GM18868 (cell line): Measurements from ENCODE around the gene EIPR1.
"Not testable (repeated sequence)": the region's sequence is repeated elsewhere in the genome, so short reads cannot be mapped to it uniquely, and the experiment has no call there.

Source experiments
- ATAC-seq: cut with Tn5 transposase; IDR thresholded peaks from one replicate; pipeline ENCODE4 v1.9.1; 2021; ENCODE audit warnings: mild to moderate bottlenecking, moderate library complexity; ENCODE audit not compliant: unreplicated experiment

The EIPR1 gene

DNA sequence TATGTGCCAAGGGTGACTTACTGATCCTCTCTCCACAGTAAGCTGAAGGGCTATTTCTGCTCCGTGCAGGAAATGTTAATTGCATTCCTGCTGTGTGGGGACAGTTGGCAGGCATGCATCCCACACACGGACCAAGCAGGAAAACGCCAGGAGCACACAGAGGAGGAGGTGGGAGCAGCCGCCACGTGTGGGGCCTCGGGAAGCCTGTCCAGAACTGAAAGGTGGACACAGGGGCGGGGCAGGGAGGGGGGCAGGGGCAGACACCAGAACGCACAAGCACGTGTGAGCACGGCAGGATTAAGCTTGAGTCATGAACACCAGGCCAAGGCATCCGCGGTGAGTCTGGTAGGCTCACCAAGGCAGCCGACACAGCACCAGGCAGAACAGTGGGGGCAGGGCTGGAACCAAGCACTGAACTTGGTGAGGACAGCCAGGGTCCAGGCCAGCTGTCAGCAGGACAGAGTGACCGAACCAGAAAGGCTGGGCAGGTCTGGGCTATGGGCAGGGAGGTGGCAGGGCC, 177.1 kb downstream of the EIPR1 start:
- no peak for ATAC-seq

DNA sequence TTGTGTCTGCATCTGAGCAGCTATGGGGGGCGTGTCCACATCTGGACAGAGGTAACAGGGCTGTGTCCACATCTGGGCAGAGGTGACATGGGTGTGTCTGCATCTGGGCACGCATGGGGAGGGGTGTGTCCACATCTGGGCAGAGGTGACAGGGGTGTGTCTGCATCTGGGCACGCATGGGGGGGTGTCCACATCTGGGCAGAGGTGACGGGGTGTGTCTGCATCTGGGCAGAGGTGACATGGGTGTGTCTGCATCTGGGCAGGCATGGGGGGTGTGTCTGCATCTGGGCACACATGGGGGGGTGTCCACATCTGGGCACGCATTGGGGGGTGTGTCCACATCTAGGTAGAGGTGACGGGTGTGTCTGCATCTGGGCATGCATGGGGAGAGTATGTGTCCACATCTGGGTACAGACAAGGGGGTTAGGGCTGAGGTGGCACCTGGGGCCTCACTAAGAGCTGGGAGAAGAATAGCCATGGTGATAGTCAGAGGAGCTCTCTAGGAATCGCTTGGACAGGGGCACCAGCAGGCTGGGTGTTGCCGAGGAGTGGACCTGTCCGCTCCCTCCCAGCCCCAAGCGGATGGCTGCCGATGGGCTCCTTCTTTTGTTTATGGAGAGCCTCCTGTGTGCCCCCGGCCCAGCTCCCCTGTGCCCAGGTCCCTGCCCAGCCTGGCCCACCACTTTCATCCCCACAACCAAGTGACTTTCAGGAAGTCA, 177.8 kb downstream of the EIPR1 start:
- ATAC-seq = no peak

GRCh38 chr2:3198671-3199192, 178.9 kb downstream of the EIPR1 start:
- ATAC-seq = not testable (repeated sequence)

DNA sequence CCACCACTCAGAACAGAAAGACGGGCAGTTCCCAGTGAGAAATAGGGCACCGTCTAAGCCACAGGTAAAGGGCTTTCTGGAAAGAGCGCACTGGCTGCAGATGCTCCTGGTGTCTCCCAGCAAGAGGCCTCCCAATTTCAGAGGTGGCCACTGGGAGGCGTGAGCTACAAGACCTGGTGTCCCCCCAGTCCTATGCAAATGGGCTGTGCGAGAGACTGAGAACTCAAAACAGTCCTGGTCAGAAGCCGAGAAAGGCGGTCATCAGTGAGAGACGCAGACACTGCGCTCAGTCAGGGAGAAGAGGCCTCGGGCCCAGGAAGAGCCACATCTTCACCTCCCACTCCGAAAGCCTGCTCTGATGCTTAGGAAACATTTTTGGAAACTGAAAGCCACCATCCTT, 179.5 kb downstream of the EIPR1 start:
- peak; percentile 74 for ATAC-seq

- ATAC-seq = no peak
Measured at GRCh38 chr2:3197308-3197707, 180.3 kb downstream of the EIPR1 start.

- no peak for ATAC-seq
Measured at GRCh38 chr2:3196716-3197115, 180.9 kb downstream of the EIPR1 start.

DNA sequence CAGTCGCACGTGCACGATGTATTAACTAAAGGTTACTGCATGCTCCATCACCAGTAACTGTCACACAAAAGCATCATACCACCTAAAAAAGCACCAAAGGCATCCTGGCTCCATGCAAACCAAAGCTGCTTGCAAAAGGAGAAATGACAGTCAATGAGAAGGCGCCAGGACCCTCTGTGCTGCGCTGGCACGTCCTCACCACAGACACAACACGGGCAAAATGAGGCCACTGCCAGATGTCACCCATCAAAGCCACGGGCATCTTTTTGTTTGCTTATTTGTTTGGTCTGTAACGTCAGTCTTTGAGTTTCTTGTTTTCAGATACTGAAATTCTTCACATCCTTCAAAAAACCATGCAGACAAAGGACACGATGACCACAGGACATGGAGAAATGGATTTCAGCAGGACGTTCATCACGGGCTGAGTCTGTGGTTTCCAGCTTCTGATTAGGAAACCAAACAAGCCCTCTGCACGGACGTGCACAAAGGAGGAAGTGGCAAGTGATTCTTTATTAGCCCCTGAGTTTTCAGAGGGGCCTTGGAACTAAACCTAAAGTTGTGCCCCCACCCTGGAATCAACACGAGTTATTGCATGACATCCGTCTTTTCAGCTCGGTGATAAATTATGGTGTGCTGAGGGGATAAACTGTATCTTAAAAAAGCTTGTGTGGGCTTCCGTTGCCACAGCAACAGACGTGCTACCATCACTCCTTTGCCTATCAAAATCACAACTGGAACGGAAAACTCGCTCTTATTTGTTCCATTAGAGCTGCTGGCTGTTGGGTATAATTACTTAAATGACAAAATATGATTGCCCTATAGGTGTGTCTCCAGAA, 181.8 kb downstream of the EIPR1 start:
- no peak for ATAC-seq

- ATAC-seq = no peak
Measured at GRCh38 chr2:3194828-3195227, 182.8 kb downstream of the EIPR1 start.

DNA sequence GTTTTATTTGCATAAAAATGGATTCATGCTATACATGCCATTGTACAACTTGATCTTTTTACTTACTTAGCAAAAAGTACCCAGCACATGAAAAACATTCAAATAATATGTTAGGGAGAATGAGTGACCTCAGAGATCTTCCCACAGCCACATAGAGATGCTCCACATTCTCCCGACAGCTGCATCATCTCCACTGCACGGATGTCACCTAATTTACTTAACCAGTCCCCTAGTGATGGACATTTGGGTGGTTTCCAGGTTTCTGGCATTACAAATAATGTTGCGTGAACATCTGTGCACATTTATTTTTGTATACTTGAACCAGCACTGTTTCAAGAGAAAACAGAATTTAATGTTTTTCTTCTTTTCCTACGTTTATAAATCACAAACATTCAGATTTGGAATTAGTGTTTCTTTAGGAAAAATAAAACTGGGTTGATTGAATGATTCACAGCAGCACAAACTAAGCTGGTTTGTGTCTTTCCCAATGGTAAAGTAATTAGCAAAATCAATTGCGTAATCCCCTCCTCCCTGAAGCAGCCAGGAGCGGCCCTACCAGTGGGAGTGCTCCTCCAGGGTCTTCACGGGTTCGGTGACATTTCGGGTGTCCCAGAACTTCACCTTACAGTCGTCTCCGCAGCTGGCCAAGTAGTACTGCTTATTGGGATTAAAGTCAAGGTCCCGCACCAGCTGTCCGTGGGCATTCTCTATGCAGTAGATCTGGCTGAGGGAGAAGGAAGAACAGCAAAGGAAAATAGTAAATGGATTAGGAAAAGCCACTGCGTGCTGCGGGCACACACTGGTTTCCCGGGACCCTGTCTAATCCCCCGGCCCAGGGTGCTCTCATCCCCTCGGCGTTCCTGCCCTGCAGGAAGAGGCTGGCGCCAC, 183.9 kb downstream of the EIPR1 start:
- no peak for ATAC-seq

GRCh38 chr2:3192920-3193319, 184.7 kb downstream of the EIPR1 start:
- ATAC-seq = no peak

- no peak for ATAC-seq
Measured at GRCh38 chr2:3192281-3192818, 185.3 kb downstream of the EIPR1 start.

DNA sequence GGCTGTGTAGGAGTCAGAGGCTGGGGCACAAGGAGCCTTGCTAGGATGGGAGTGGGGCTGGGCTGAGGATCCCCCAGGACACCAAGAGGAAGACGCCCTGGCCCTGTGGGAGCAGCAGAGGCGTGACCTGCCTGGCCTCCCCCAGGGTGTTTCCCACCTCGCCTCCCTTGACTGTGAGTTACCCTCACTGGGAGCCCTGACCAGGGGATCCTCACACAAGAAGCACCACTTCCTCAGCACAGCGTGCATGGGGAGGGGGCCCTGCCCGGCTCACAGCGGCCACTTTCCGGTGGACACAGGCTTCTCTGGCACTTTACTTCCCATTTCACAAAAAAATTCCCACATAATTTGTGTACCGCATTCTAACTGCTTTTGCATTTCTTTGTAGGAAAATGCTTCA, 187.7 kb downstream of the EIPR1 start:
- peak; percentile 72 for ATAC-seq

- no peak for ATAC-seq
Measured at GRCh38 chr2:3189076-3189591, 188.5 kb downstream of the EIPR1 start.

- no peak for ATAC-seq
Measured at GRCh38 chr2:3188405-3188946, 189.1 kb downstream of the EIPR1 start.

GRCh38 chr2:3187467-3187866, 190.2 kb downstream of the EIPR1 start:
- ATAC-seq = no peak

GRCh38 chr2:3186766-3187165, 190.9 kb downstream of the EIPR1 start:
- ATAC-seq = no peak

GRCh38 chr2:3185910-3186309, 191.7 kb downstream of the EIPR1 start:
- no peak for ATAC-seq

DNA sequence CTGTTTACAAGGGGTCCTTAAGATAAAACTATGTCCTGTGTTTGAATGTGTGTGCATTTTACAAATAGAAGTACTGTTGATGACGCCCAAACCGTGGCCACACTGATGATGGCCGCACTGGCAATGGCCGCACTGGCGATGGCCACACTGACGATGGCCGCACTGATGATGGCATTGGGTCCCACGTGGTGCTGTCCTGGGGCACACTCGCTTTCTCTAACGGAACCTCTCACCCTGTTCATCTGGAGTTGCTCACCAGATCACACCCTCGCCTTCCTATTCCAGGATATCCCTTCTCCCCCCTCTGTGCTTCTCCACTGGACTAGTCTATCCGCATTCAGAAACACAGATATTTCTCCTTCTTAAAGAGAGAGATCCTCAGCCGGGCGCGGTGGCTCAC, 192.4 kb downstream of the EIPR1 start:
- no peak for ATAC-seq

- no peak for ATAC-seq
Measured at GRCh38 chr2:3184167-3184566, 193.5 kb downstream of the EIPR1 start.

GRCh38 chr2:3183766-3184165, 193.9 kb downstream of the EIPR1 start:
- ATAC-seq = no peak
